ENCODE measurements around the gene PKD2L2. TPM values are rescaled to one million over a fixed set of nuclear protein-coding genes. Genes with fewer than 3 reads are reported as not detected.

The PKD2L2 gene
- total RNA-seq, 1 donor from 2014 or later: not detected

GRCh38 chr5:137945825-137946224 is 56.6 kb downstream of the PKD2L2 start:
- H3K4me3 Mint-ChIP-seq: no peak overlapping the region
- H3K27me3 Mint-ChIP-seq (ENCODE audit: low read depth): no peaks in the 10 kb centered on the region
- H3K27ac Mint-ChIP-seq: no peak overlapping the region
- TF ChIP-seq CTCF (IDR thresholded peaks at IDR 0.05; ENCODE audit: unreplicated experiment): no peak
- H3K9me3 Mint-ChIP-seq: no peaks in the 10 kb centered on the region
- peaks cover 54% of the 10 kb centered on the region for H3K36me3 Mint-ChIP-seq
- no peaks in the 10 kb centered on the region for H3K4me1 Mint-ChIP-seq
- DNase-seq (ENCODE audit: low spot score in 2 of 2, unreplicated experiment in 2 of 2): no peak

- Mint-ChIP-seq H3K4me3 (no peak overlapping the region), H3K27me3 (ENCODE audit: low read depth) (no peaks in the 10 kb centered on the region), H3K9me3 (no peaks in the 10 kb centered on the region), H3K27ac (peak overlapping the region; percentile 88), H3K36me3 (peaks cover 34% of the 10 kb centered on the region), H3K4me1 (peaks cover 17% of the 10 kb centered on the region)
- TF ChIP-seq CTCF (IDR thresholded peaks at IDR 0.05; ENCODE audit: unreplicated experiment): no peak
- no peak for DNase-seq (ENCODE audit: low spot score in 2 of 2, unreplicated experiment in 2 of 2)
Measured at GRCh38 chr5:137954131-137954879, 65.0 kb downstream of the PKD2L2 start.

GRCh38 chr5:137957948-137958347 is 68.7 kb downstream of the PKD2L2 start:
- Mint-ChIP-seq H3K9me3 (no peaks in the 10 kb centered on the region), H3K27ac (peak overlapping the region; percentile 67), H3K27me3 (ENCODE audit: low read depth) (no peaks in the 10 kb centered on the region), H3K4me1 (peaks cover 15% of the 10 kb centered on the region), H3K4me3 (no peak overlapping the region), H3K36me3 (peaks cover 24% of the 10 kb centered on the region)
- no peak for DNase-seq (ENCODE audit: low spot score in 2 of 2, unreplicated experiment in 2 of 2)
- no peak for TF ChIP-seq CTCF (IDR thresholded peaks at IDR 0.05; ENCODE audit: unreplicated experiment)

GRCh38 chr5:137959488-137959887 is 70.2 kb downstream of the PKD2L2 start:
- H3K4me1 Mint-ChIP-seq: peaks cover 4% of the 10 kb centered on the region
- TF ChIP-seq CTCF (IDR thresholded peaks at IDR 0.05; ENCODE audit: unreplicated experiment): no peak
- no peaks in the 10 kb centered on the region for H3K9me3 Mint-ChIP-seq
- DNase-seq (ENCODE audit: low spot score in 2 of 2, unreplicated experiment in 2 of 2): no peak
- H3K4me3 Mint-ChIP-seq: no peak overlapping the region
- H3K27me3 Mint-ChIP-seq (ENCODE audit: low read depth): no peaks in the 10 kb centered on the region
- H3K36me3 Mint-ChIP-seq: peaks cover 24% of the 10 kb centered on the region
- no peak overlapping the region for H3K27ac Mint-ChIP-seq

GRCh38 chr5:137960141-137960540 is 70.9 kb downstream of the PKD2L2 start:
- no peak overlapping the region for H3K4me3 Mint-ChIP-seq
- peaks cover 26% of the 10 kb centered on the region for H3K36me3 Mint-ChIP-seq
- TF ChIP-seq CTCF (IDR thresholded peaks at IDR 0.05; ENCODE audit: unreplicated experiment): no peak
- no peaks in the 10 kb centered on the region for H3K27me3 Mint-ChIP-seq (ENCODE audit: low read depth)
- no peak overlapping the region for H3K27ac Mint-ChIP-seq
- no peaks in the 10 kb centered on the region for H3K9me3 Mint-ChIP-seq
- DNase-seq (ENCODE audit: low spot score in 2 of 2, unreplicated experiment in 2 of 2): no peak
- H3K4me1 Mint-ChIP-seq: peaks cover 4% of the 10 kb centered on the region

All from mesothelial cell of epicardium (in vitro differentiated cells).